RWPE1 (cell line): ENCODE data around the gene CHL1.

Experiments used
- CTCF ChIA-PET: fragments of 350-600 bp; sonication (Branson Sonifier 250); formaldehyde crosslinking; extraction: SDS; loops from one replicate; lab custom pipeline; 2021; lab: Yijun Ruan, JAX
- POLR2A ChIA-PET: fragments of 400-600 bp; formaldehyde crosslinking; extraction: SDS; loops from one replicate; lab custom pipeline; 2020; ENCODE audit warnings: antibody characterized with exemption; ENCODE audit not compliant: low non-redundant PET; lab: Yijun Ruan, JAX
- DNase-seq: peaks from one replicate; pipeline ENCODE4 v3.0.0; 2012; ENCODE audit warnings: low spot score
- H3K27ac ChIP-seq: fragments of 450-650 bp; 2 replicates; pipeline ENCODE4 v1.5.1; 2017
- CTCF ChIP-seq: fragments of 450-650 bp; conservative IDR thresholded peaks from 2 replicates; pipeline ENCODE4 v1.5.1; 2017; ENCODE audit warnings: low read depth, mild to moderate bottlenecking

CHL1 gene

GRCh38 chr3:210669-211068 lies 14.1 kb downstream of the CHL1 start:
- DNase-seq, result no peak
- ChIA-PET CTCF (no interaction called here), POLR2A (no interaction called here)
- no peak for TF ChIP-seq CTCF
- no peak overlapping the region for H3K27ac ChIP-seq

GRCh38 chr3:212432-212831 lies 15.9 kb downstream of the CHL1 start:
- POLR2A ChIA-PET, result no interaction called here
- CTCF ChIA-PET, result no interaction called here
- no peak overlapping the region for H3K27ac ChIP-seq
- no peak for DNase-seq
- TF ChIP-seq CTCF, result no peak

GRCh38 chr3:217099-217813 lies 20.7 kb downstream of the CHL1 start:
- no peak for DNase-seq
- POLR2A ChIA-PET, result no interaction called here
- H3K27ac ChIP-seq, result no peak overlapping the region
- CTCF ChIA-PET, result no interaction called here
- no peak for TF ChIP-seq CTCF

GRCh38 chr3:217948-218347 lies 21.4 kb downstream of the CHL1 start:
- ChIA-PET CTCF (no interaction called here), POLR2A (no interaction called here)
- no peak for TF ChIP-seq CTCF
- no peak for DNase-seq
- H3K27ac ChIP-seq, result no peak overlapping the region

- no peak for TF ChIP-seq CTCF
- POLR2A ChIA-PET, result no interaction called here
- DNase-seq, result no peak
- H3K27ac ChIP-seq, result no peak overlapping the region
- CTCF ChIA-PET, result no interaction called here
These were observed 32.0 kb downstream of the CHL1 start for GRCh38 chr3:228442-229182.

GRCh38 chr3:229183-229661 lies 32.7 kb downstream of the CHL1 start:
- POLR2A ChIA-PET, result no interaction called here
- CTCF ChIA-PET, result no interaction called here
- H3K27ac ChIP-seq, result no peak overlapping the region
- no peak for TF ChIP-seq CTCF
- DNase-seq, result no peak
